Measurements from ENCODE around the gene UIMC1.
"Not testable (repeated sequence)": the region's sequence is repeated elsewhere in the genome, so short reads cannot be mapped to it uniquely, and the experiment has no call there.

DNA sequence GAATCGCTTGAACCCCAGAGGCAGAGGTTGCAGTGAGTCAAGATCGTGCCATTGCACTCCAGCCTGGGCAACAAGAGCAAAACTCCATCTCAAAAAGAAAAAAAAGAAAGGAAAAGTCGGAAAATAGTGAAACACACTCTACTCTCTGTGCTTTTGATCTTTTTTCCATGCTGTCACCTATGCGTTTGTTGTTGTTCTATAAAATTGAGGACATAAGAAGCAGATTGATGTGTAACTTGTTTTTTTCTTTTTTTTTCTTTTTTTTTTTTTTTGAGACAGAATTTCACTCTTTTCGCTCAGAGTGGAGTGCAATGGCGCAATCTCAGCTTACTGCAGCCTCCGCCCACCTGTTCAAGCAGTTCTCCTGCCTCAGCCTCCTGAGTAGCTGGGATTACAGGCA, 42.0 kb upstream of the UIMC1 start:
- not testable (repeated sequence) for TF ChIP-seq POLR2A (IDR thresholded peaks at IDR 0.05)
- TF ChIP-seq, protein P1, sequence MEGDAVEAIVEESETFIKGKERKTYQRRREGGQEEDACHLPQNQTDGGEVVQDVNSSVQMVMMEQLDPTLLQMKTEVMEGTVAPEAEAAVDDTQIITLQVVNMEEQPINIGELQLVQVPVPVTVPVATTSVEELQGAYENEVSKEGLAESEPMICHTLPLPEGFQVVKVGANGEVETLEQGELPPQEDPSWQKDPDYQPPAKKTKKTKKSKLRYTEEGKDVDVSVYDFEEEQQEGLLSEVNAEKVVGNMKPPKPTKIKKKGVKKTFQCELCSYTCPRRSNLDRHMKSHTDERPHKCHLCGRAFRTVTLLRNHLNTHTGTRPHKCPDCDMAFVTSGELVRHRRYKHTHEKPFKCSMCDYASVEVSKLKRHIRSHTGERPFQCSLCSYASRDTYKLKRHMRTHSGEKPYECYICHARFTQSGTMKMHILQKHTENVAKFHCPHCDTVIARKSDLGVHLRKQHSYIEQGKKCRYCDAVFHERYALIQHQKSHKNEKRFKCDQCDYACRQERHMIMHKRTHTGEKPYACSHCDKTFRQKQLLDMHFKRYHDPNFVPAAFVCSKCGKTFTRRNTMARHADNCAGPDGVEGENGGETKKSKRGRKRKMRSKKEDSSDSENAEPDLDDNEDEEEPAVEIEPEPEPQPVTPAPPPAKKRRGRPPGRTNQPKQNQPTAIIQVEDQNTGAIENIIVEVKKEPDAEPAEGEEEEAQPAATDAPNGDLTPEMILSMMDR (IDR thresholded peaks at IDR 0.05) = not testable (repeated sequence)
